Left renal pelvis (tissue), 4 donors: ENCODE results near the gene DAP. TPM values are rescaled to one million over a fixed set of nuclear protein-coding genes. Genes with fewer than 3 reads are reported as not detected.
"Not testable (repeated sequence)": the region's sequence is repeated elsewhere in the genome, so short reads cannot be mapped to it uniquely, and the experiment has no call there.

Experiments
- DNase-seq, 4 donors: peaks; one replicate each; pipeline ENCODE4 v3.0.0-alpha.2; 2013; ENCODE audit warnings: low read depth in 4 of 4, low spot score in 3 of 4
- polyA plus RNA-seq, 4 donors: library from polyadenylated mRNA; unstranded; fragments of 120-200 nt; gene quantifications; one replicate each; pipeline ENCODE4 v1.2.1, GENCODE V29; 2013; ENCODE audit not compliant: insufficient read length in 4 of 4

The DAP gene
- polyA plus RNA-seq, 4 donors = 113 to 131 (median 116) TPM

GRCh38 chr5:10735569-10736276 is 25.3 kb downstream of the DAP start:
- DNase-seq = no peak

DNA sequence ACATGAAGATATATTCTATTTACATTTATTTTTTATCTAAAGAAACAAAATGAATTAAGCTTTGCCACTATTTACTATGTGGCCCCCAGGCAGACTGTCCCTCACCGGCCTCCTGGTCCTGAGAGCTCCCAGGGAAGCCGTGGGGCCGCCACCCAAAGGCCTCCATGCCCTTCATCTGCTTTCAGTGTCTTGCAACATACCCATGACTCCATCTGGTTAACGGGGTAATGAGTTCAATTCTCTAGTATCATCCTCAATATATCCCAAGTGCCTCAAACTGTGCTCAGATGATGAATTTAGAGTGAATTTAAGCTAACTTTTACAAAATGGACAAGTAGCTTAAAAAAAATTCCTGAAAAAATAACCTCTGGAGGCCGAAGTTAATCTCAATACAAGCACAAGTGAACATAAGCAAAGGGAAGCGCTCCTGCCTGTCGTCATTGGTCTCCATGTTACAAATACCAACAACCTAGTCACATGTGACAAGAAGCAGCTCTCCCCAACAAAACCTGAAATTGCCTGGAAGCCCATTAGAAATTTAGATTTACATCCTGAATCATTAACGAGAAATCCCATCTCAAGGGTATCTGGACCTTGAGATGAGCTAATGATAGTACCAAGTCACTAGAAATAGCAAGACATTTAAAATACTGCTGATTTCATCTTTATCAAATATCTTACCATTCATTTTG is 26.1 kb downstream of the DAP start:
- no peak for DNase-seq

DNA sequence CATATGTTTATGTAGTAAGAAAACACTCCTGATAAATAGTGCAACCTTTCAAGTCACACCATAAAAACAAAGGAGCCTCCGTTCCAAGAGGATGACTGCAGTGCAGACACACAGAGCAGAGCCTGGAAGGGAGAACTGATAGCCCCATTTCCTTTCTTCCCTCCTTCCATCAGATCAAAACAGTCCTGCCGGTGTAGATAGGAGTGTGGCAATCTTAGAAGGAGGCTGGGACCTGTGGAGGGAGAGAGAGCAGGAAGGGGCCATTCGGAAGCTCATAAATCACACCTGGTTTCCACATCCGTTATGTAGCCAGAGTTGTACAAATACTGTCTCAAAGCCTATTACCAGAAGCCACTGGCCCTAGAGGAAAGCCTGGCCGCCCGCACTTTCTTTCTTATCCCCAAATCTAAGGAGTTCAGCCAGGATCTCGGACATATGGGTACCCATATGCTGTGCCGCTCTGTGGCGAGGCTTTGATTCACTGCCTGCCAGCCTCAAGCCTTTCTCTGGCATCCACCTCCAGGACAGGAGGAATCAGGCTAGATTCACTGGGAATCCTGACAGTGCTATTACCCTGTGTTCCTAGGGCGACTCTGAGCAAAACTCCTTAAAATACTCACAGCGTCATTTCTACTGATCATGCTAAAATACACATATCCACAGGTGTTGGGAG is 26.9 kb downstream of the DAP start:
- DNase-seq = peak in 3 of 4 donors; percentile 33 to 63 (median 52)

GRCh38 chr5:10733426-10733825 is 27.6 kb downstream of the DAP start:
- DNase-seq = no peak

DNA sequence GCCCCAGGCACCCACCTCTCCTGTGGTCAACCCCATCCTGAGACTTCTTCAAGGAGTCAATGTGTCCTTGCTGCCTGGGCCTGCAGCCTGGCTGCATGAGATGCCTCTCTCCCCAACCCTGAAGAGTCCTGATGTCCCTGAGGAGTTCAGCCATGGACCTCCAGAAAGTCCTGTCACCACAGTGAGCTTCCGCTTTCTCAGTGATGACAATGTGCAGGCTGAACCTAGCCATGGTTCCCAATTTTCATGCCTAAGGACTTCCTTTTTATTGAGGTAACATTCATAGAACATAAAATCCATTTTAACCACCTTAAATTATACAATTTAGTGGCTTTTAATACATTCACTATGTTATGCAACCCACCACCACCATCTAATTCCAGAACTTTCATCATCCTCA is 29.1 kb downstream of the DAP start:
- no peak for DNase-seq

DNA sequence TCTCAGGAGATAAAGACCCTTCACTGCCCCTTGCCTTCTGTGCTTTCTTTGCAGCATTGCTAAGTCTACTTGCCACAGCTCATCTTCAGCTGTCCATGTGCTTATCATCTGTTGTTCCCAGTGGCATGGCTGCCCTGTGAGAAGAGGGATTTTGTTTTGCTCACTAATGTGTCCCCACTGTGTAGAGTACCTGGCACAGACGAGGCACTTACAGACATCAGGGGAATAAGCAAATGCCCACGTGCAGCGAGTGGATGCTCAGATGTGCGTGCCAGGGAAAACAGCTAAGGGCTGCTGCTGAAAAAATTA is 31.0 kb downstream of the DAP start:
- DNase-seq = no peak

DNA sequence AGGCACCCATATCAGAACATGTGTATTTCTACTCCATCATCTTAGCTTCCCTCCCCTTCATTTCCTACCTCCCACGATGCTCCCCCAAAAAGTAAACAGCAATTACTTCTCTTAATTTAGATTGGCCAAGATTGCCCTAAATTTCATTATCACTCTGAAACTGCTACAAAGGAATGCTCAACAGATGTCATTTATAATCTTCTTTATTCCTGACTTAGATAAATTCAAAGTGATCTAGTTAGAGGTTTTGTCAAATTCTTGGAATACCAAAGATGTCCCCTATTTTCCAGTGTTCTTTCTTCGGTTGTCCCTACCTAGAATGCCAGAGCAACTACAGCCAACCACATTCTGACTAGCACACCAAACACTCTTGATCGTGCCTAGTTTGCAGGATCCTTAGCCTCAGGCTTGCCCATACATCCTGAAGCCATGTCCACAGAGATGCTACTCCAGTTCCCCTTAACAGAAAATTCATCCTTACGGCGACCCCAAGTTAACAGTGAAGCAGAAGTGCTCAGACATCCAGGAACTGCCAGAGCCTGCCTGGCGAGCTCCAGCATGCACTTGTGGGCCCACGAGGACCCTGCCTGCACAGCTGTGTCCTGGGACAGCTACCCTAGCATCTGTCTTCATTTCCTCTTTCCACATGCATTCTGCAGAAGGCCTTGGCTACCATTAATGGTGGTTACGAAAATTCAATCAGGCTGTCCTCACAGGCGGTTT is 31.6 kb downstream of the DAP start:
- DNase-seq = no peak

- DNase-seq = no peak
Measured at GRCh38 chr5:10728679-10729078, 32.4 kb downstream of the DAP start.

DNA sequence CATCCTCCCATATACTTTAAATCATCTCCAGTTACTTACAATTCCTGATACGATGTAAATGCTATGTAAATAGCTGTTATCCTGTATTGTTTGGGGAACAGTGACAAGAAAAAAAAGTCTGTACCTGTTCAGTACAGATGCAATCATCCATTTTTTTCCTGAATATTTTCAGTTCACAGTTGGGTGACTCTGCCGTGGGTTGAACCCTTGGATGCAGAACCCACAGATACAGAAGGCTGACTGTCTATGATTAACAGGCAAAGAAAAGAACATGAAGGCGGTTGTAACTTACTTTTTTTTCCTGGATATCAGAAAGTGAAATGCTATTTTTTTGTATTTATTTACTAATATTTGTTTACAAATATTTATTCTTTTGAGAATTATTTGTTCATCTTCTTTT is 33.2 kb downstream of the DAP start:
- no peak for DNase-seq

DNA sequence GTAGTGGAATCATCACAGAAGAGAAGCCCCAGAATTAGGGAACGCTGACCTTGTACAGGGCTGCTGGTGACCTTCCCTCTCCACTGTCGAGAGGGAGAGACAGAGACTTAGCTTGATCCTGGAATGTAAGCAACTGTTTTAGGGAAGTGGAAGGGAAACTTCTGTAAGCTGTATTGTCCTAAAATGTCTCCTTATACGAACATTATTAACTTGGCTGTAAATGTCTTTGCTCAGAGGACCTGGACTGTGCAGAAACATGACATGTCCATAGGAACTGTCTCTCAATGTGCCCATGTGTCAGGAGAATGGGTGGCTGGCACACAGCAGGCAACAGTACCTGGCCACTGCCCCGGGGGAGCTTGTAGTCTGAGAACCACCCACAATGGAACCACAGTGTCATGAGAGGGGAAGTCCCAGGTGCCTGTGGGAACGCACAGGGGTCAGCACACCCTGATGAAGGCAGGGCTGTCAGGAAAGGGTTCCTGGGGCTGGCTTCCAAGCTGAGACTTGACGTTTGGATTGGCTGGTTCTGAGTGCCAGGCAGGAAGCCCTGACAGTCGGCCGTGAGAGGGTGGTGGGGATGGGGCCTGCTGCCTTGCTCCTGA is 34.0 kb downstream of the DAP start:
- no peak for DNase-seq

DNA sequence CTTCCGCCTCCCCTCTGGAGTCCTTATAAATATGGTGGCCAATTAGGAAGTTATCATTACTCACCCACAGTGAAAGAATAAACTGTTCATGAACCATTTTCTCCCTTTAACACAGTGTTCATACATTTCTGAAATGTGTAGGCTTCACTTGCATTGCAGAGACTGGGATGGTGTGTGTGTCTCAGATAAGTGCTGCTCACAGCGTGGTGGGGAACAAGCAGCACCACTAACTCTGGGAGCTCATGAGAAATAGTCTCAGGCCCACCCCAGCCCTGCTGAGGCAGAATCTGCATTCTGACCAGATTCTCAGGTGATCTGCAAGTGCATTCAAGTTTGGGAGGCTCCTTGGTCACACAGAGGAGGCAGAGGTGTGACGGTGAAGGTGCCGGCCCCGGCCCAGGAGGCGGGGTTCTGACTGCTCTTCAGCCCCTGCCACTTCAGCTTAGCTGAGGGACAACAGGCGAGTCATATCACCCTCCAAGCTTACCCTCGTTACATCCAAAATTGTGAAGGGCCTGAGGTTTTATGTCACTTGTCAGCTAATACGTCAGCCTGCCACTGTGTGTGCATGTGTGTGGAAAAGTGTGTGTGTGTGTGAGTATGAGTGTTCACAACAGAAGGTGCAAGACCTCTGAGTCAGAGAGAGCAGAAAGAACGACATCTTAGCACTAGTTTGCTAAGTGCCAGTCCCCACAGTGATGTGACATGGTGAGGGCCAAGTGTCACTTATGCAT is 34.7 kb downstream of the DAP start:
- no peak for DNase-seq

- DNase-seq = no peak
Measured at GRCh38 chr5:10725636-10726035, 35.4 kb downstream of the DAP start.

GRCh38 chr5:10724781-10725507 is 36.1 kb downstream of the DAP start:
- DNase-seq = no peak

DNA sequence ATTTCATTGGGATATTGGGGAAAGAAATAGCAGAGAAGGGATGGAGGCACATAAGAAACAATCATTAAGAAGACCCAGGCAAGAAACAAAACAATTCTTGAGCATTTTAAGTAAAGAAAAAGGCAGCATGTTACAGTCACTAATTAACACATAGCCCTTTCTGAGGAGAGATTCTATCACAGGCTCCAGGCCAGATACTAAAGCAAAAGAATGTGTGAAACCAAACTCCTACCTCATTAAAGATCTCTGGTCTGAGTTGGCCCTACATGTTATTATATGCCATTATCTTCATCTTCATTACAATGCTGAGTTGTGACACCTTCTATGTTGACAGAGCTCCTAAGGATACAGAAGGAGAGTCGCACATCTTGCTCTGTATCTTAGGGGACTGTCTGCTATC is 37.5 kb downstream of the DAP start:
- DNase-seq = no peak

GRCh38 chr5:10720766-10721165 is 40.3 kb downstream of the DAP start:
- not testable (repeated sequence) for DNase-seq

- no peak for DNase-seq
Measured at GRCh38 chr5:10719965-10720364, 41.1 kb downstream of the DAP start.

GRCh38 chr5:10718617-10719016 is 42.4 kb downstream of the DAP start:
- DNase-seq = not testable (repeated sequence)

DNA sequence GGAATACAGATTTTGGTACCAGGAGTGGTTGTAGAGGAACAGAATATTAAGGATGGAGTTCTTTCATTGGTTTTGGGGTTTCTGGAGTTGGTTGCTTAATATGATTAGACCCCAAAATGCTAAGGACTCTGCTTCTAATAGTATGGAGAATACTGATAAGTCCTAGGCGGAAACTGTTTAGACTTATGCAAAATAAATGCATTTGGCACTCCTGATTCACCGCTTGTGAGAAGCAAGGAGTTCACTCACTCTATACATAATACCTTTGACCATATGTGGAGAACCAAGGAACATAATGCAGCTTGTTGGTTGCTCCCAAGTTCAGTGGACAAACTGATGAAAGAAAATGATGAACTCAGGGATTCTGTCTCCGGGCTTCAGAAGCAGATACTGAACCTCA is 44.2 kb downstream of the DAP start:
- not testable (repeated sequence) for DNase-seq

- no peak for DNase-seq
Measured at GRCh38 chr5:10715605-10716290, 45.3 kb downstream of the DAP start.
